B cell (primary cell): Measurements from ENCODE around the gene POLD1. TPM values are rescaled to one million over a fixed set of nuclear protein-coding genes. Genes with fewer than 3 reads are reported as not detected.

Experiments used
- ATAC-seq: fragments of 200-7000 bp; cut with Tn5 transposase; one replicate; pipeline ENCODE4 v1.10.0; 2021; ENCODE audit warnings: low read depth, mild to moderate bottlenecking, moderate number of reproducible peaks, moderate library complexity
- CTCF ChIA-PET: fragments of 350-600 bp; sonication (Branson Sonifier 250); formaldehyde crosslinking; loops from one replicate; lab custom pipeline; 2021; ENCODE audit warnings: antibody characterized with exemption, inconsistent platforms; lab: Charles Lee
- POLR2A ChIA-PET: fragments of 350-600 bp; sonication (Branson Sonifier 250); formaldehyde crosslinking; loops from one replicate; lab custom pipeline; 2021; ENCODE audit warnings: antibody characterized with exemption; lab: Charles Lee
- DNase-seq: peaks from one replicate; pipeline ENCODE4 v3.0.0; 2013
- H2AFZ ChIP-seq: 2 replicates; pipeline ENCODE4 v1.6.1; 2012; ENCODE audit warnings: mild to moderate bottlenecking, low read depth, low read length; ENCODE audit not compliant: insufficient read depth, poor library complexity, severe bottlenecking
- H3K27ac ChIP-seq, 2 donors: 1 replicate in 1 of 2; 2 replicates in 1 of 2; pipeline ENCODE4 v1.5.1; 2012 to 2013; ENCODE audit warnings: low read length in 2 of 2, mild to moderate bottlenecking in 2 of 2, moderate library complexity in 1 of 2
- H3K27me3 ChIP-seq, 4 experiments: fragments of 200-600 bp in 1 of 4; sonication (generic) in 1 of 4; replicated peaks in 1 of 4; 1 replicate in 2 of 4; 2 replicates in 2 of 4; pipeline versions ENCODE4 v1.6.1 to v1.7.0; 2013 to 2016; ENCODE audit warnings: low read length in 3 of 4, mild to moderate bottlenecking in 2 of 4, mixed read lengths in 1 of 4, moderate library complexity in 1 of 4; ENCODE audit not compliant: insufficient read depth in 4 of 4, control insufficient read depth in 3 of 4; ENCODE audit errors: control extremely low read depth in 1 of 4
- H3K36me3 ChIP-seq, 2 experiments: replicated peaks in 1 of 2; 1 replicate in 1 of 2; 2 replicates in 1 of 2; pipeline versions ENCODE4 v1.6.1 to v1.7.1; 2013; ENCODE audit warnings: low read length in 1 of 2; ENCODE audit not compliant: insufficient read depth in 2 of 2, control insufficient read depth in 1 of 2; ENCODE audit errors: control extremely low read depth in 1 of 2, extremely low read depth in 1 of 2
- H3K4me1 ChIP-seq, 2 donors: fragments of 200-600 bp in 1 of 2; sonication (generic) in 1 of 2; 1 replicate in 1 of 2; 2 replicates in 1 of 2; pipeline versions ENCODE4 v1.5.1 to v1.6.1; 2013 to 2017; ENCODE audit warnings: low read length in 2 of 2; ENCODE audit not compliant: control insufficient read depth in 2 of 2, insufficient read depth in 2 of 2
- H3K4me2 ChIP-seq: replicated peaks from 2 replicates; pipeline ENCODE3; 2012; ENCODE audit warnings: mild to moderate bottlenecking, low read depth, low read length; ENCODE audit not compliant: poor library complexity, severe bottlenecking
- H3K4me3 ChIP-seq, 5 experiments: fragments of 200-600 bp in 1 of 5; sonication (generic) in 1 of 5; 1 replicate in 3 of 5; 2 replicates in 2 of 5; pipeline versions ENCODE4 v1.5.1 to v1.7.0; 2011 to 2016; ENCODE audit warnings: low read length in 4 of 5, mild to moderate bottlenecking in 4 of 5, low read depth in 2 of 5, control low read depth in 1 of 5, moderate library complexity in 1 of 5; ENCODE audit not compliant: insufficient read depth in 1 of 5; ENCODE audit errors: control extremely low read depth in 1 of 5, extremely low read depth in 1 of 5
- H3K79me2 ChIP-seq: fragments of 200-600 bp; sonication (generic); one replicate; pipeline ENCODE4 v1.6.0; 2016; ENCODE audit warnings: low read length; ENCODE audit not compliant: control insufficient read depth, insufficient read depth
- H3K9ac ChIP-seq: fragments of 200-600 bp; sonication (generic); 2 replicates; pipeline ENCODE4 v1.6.1; 2017; ENCODE audit warnings: mild to moderate bottlenecking, low read length, moderate library complexity
- H3K9me3 ChIP-seq, 3 donors: one replicate each; pipeline versions ENCODE4 v1.6.1 to v1.7.1; 2013; ENCODE audit warnings: low read length in 2 of 3; ENCODE audit not compliant: control insufficient read depth in 2 of 3, insufficient read depth in 1 of 3; ENCODE audit errors: control extremely low read depth in 1 of 3
- H4K20me1 ChIP-seq: 2 replicates; pipeline ENCODE4 v1.6.0; 2012; ENCODE audit warnings: mild to moderate bottlenecking, low read length; ENCODE audit not compliant: insufficient read depth, control insufficient read depth, poor library complexity, severe bottlenecking
- H3K27ac Mint-ChIP-seq: one replicate; pipeline ENCODE4 v1.8.0; 2021; ENCODE audit warnings: mixed read lengths
- H3K27me3 Mint-ChIP-seq: one replicate; pipeline ENCODE4 v1.8.0; 2021; ENCODE audit warnings: mixed read lengths
- H3K4me1 Mint-ChIP-seq: one replicate; pipeline ENCODE4 v1.8.0; 2021; ENCODE audit warnings: mixed read lengths
- H3K4me3 Mint-ChIP-seq: one replicate; pipeline ENCODE4 v1.8.0; 2021; ENCODE audit warnings: mixed read lengths
- H3K9me3 Mint-ChIP-seq: one replicate; pipeline ENCODE4 v1.8.0; 2022; ENCODE audit warnings: mixed read lengths; ENCODE audit not compliant: insufficient read depth
- EZH2 ChIP-seq: IDR thresholded peaks from 2 replicates; pipeline ENCODE4 v1.6.1; 2012; ENCODE audit warnings: borderline replicate concordance, low read depth, mild to moderate bottlenecking, moderate library complexity, low read length; ENCODE audit not compliant: insufficient read depth, poor library complexity, severe bottlenecking
- WGBS: methylation state at CpG from one replicate; pipeline ENCODE4 v1.1.5; 2013; ENCODE audit warnings: missing lambda C conversion rate; ENCODE audit not compliant: insufficient coverage; 5-methylcytosine and 5-hydroxymethylcytosine counted together
- intact Hi-C: fragments of 100-400 bp; cut with micrococcal nuclease; formaldehyde crosslinking; loops from one replicate; pipeline ENCODE4 v1.10.0; 2022
- polyA plus RNA-seq: library from polyadenylated mRNA; depleted of rRNA; stranded (reverse); fragments of >200 nt; gene quantifications from 2 replicates; pipeline ENCODE4 v1.2.3, GENCODE V29; 2012
- total RNA-seq, 2 donors: library from RNA; stranded (reverse); fragments of 120-200 nt in 1 of 2; gene quantifications; 1 replicate in 1 of 2; 2 replicates in 1 of 2; pipeline versions ENCODE4 v1.2.3 to v1.2.4, GENCODE V29; 2013 to 2022
- TF ChIP-seq, protein P1 (sequence below): fragments of 200-600 bp; IDR thresholded peaks from one replicate; pipeline ENCODE4 v1.8.0; 2022; ENCODE audit warnings: antibody characterized with exemption, mild to moderate bottlenecking

The POLD1 gene
- total and polyA plus RNA-seq, 2 donors (not counting 1 experiment from before 2014, with no cell fraction given) = 43.6 to 65.2 TPM

DNA sequence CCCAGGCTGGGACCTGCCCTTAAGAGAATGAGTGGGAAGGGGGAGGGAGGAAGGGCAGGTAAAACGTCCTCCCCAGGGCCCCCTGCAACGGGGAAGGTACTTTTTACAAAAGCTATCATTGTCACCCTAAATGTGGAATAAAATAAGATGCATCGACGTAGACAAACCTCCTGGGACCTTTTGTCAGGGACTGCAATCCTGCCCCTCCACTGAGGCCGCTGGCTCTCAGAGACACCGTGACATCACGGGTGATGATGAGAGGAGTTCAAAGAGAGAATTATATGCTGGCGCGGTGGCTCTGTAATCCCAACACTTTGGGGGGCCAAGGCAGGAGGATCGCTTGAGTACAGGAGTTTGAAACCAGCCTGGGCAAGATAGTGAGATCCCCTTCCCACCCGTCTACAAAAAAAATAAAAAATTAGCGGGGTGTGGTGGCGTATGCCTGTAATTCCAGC, 46.8 kb downstream of the POLD1 start:
- POLR2A ChIA-PET = interaction anchor here (0.7 to 6.0 kb wide), 8 partner anchors 13 to 98 kb away, joined by 3 to 96 read pairs (median 4); partner anchors contain the start of genes POLD1 and SPIB
- intact Hi-C loops = loop anchor here (1.0 to 5.0 kb wide), 4 partner anchors 16 to 74 kb away; partner anchors contain the start of gene NR1H2
- TF ChIP-seq, protein P1, sequence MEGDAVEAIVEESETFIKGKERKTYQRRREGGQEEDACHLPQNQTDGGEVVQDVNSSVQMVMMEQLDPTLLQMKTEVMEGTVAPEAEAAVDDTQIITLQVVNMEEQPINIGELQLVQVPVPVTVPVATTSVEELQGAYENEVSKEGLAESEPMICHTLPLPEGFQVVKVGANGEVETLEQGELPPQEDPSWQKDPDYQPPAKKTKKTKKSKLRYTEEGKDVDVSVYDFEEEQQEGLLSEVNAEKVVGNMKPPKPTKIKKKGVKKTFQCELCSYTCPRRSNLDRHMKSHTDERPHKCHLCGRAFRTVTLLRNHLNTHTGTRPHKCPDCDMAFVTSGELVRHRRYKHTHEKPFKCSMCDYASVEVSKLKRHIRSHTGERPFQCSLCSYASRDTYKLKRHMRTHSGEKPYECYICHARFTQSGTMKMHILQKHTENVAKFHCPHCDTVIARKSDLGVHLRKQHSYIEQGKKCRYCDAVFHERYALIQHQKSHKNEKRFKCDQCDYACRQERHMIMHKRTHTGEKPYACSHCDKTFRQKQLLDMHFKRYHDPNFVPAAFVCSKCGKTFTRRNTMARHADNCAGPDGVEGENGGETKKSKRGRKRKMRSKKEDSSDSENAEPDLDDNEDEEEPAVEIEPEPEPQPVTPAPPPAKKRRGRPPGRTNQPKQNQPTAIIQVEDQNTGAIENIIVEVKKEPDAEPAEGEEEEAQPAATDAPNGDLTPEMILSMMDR = no peak
- TF ChIP-seq EZH2 = no peak
- ATAC-seq = peak; percentile 29
- Mint-ChIP-seq H3K27ac (peak overlapping the region; percentile 99), H3K4me3 (peak overlapping the region; percentile 97), H3K9me3 (no peaks in the 10 kb centered on the region), H3K4me1 (peaks cover 80% of the 10 kb centered on the region), H3K27me3 (no peaks in the 10 kb centered on the region)
- H2AFZ ChIP-seq = peak overlapping the region; percentile 37
- no peaks in the 10 kb centered on the region for H3K27me3 ChIP-seq
- H4K20me1 ChIP-seq = peaks cover 11% of the 10 kb centered on the region
- H3K9me3 ChIP-seq = peaks cover 0 to 16% (median 0%) of the 10 kb centered on the region in 3 donors
- CTCF ChIA-PET = interaction anchor here (0.6 to 3.5 kb wide), 4 partner anchors 10 to 74 kb away, joined by 3 to 9 read pairs (median 6); no protein-coding TSS in a partner anchor
- H3K4me2 ChIP-seq = peak overlapping the region; percentile 92
- peak overlapping the region; percentile 35 to 66 (median 61) for H3K4me3 ChIP-seq
- H3K9ac ChIP-seq = peak overlapping the region; percentile 72
- 19% methylated on average over 7 of the region's 13 CpGs for WGBS
- no peaks in the 10 kb centered on the region for H3K79me2 ChIP-seq
- H3K4me1 ChIP-seq = peaks cover 70 to 87% of the 10 kb centered on the region in 2 donors
- H3K27ac ChIP-seq = peak overlapping the region; percentile 97 to 99
- peak; percentile 91 for DNase-seq
- peaks cover 2 to 29% of the 10 kb centered on the region in 2 experiments for H3K36me3 ChIP-seq
